Cardiac septum (tissue), 1 donor: ENCODE results near the gene NEURL2. TPM values are rescaled to one million over a fixed set of nuclear protein-coding genes. Genes with fewer than 3 reads are reported as not detected.
"Not testable (repeated sequence)": the region's sequence is repeated elsewhere in the genome, so short reads cannot be mapped to it uniquely, and the experiment has no call there.

ENCODE experiments used
- DNase-seq: peaks from one replicate; pipeline ENCODE4 v3.0.0-alpha.2; 2020; ENCODE audit warnings: low spot score
- intact Hi-C: fragments of 100-400 bp; cut with DNase I; formaldehyde crosslinking; loops from one replicate; pipeline ENCODE4 v1.14.0; 2022
- total RNA-seq: library from RNA; stranded (reverse); fragmentation: NEBNext Ultra II Directional; extraction: Animal tissue kit (Norgen Biotek cat#: 25700); gene quantifications from one replicate; pipeline ENCODE4 v1.2.1, GENCODE V29; 2021
- donor health status: DM: no; HTN: no; CAD: no.

Gene NEURL2
- total RNA-seq, 1 donor from 2014 or later = 7.6 TPM

GRCh38 chr20:45882469-45883099, 8.4 kb downstream of the NEURL2 start:
- intact Hi-C loops = no loop called here
- no peak for DNase-seq

- intact Hi-C loops = loop anchor here (2.0 kb wide), 1 partner anchor 90 kb away; no protein-coding TSS in a partner anchor
- peak; percentile 100 for DNase-seq
Measured at GRCh38 chr20:45880988-45881788, 9.8 kb downstream of the NEURL2 start, which contains the start of gene ZSWIM1. ZSWIM1 (plus strand) TSS chr20:45881227; CDS start chr20:45882593, 1,366 bp downstream.

DNA sequence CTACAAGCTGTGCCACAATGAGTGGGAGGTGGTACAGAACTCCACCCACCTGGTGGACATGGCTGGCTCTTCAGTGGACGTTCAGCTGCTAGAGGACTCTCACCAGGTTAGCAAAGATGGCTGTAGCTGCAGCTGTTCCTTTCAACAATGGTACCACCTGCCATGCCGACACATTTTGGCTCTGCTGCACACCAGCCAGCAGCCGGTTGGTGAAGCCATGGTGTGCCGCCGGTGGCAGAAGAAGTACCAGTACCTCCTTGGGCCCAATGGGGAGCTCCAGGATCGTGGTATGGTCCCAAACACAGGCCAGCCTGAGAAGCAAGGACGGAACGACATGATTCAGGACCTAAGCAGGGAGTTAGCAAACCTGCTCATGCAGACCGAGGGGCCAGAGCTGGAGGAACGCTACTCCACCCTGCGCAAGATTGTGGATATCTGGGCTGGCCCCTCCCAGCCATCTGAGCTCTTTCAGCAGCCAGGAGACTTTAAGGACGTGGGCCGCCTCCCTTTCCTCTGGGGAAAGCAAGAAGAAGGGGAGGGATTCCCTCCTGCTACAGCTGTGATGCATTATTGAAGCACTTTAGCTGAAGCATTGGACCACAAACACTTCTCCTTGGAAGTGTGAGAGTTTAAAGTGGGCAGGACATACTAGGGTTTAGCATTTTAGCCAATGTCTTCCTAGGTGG, 12.8 kb downstream of the NEURL2 start:
- intact Hi-C loops = no loop called here
- DNase-seq = no peak

DNA sequence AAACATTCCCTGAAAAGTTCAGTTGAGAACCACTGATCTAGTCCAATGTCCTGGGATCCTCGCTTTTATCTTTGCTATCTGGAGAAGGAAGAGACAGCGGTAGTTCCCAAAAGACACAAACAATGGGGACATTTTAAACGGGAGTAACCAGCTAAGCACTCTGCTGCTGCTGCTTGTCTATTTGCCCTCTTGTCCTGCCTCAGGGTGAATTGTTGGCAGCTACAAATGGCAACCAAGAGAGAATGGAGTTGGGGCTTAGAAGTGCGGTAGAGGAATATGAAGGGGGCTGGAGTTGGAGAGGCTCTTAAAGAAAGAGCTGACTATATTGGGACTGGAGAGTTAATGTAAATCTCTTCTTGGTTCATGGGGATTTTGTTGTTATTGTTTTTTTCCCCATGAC, 16.4 kb downstream of the NEURL2 start:
- DNase-seq = no peak
- intact Hi-C loops = no loop called here

DNA sequence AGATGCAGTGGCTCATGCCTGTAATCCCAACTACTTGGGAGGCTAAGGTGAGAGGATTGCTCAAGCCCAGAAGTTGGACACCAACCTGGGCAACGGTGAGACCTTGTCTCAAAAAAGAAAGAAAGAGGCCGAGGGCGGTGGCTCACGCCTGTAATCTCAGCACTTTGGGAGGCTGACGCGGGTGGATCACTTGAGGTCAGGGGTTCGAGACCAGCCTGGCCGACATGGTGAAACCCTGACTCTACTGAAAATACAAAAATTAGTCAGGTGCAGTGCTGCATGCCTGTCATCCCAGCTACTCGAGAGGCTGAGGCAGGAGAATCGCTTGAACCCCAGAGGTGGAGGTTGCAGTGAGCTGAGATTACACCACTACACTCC, 16.9 kb downstream of the NEURL2 start:
- DNase-seq, intact Hi-C loops: not testable (repeated sequence)

DNA sequence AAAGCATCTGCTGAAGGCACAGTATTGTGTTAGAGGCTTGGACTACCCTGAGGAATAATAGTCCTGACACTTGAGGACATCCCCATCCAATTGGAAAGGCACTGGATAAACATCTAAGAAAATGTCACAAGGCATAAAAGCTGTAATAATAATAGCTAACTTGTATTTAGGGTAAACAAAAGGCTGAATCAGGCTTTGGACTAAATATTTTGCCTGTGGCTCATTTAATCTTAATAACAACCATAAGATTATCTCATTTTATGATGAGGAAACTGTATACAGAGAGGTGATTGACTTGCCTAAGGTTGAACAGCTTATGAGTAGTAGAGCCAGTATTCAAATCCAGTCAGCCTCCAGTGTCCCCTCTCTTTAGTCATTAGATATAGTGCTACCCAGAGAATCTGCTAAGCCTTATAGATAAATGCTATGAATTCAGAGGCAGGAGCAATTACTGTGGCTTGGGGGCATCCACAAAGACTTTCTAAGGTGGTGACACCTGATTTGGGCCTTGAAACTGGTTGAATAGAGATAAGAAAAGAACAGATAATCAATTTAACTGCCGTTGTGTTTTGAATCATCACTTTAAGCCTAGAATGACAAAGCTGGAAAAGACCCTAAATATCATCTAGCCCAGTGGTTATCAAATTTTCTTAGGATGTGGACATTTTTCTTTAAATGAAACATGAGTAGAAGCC, 17.5 kb downstream of the NEURL2 start:
- no peak for DNase-seq
- intact Hi-C loops = no loop called here

GRCh38 chr20:45872626-45873025, 18.4 kb downstream of the NEURL2 start:
- intact Hi-C loops = no loop called here

DNA sequence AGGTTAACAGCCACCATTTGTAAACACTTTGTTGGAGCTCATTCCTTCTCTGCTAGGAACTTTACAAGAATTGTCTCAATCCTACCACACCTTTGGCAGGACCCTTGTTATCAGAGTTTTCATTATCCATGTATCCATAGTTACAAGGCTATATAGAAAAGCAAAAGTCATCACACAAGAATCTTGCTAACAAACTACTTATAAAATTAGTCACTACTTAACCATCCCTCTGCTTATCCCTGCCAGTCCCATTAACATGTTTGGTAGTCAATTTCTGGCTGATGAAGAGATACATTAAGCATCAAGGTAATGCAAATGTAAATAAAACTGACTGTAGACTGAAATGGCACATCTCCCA, 23.2 kb downstream of the NEURL2 start:
- intact Hi-C loops = no loop called here
- no peak for DNase-seq

More at GRCh38 chr20:45872626-45873025, 18.4 kb downstream of the NEURL2 start:
- no peak for DNase-seq

DNA sequence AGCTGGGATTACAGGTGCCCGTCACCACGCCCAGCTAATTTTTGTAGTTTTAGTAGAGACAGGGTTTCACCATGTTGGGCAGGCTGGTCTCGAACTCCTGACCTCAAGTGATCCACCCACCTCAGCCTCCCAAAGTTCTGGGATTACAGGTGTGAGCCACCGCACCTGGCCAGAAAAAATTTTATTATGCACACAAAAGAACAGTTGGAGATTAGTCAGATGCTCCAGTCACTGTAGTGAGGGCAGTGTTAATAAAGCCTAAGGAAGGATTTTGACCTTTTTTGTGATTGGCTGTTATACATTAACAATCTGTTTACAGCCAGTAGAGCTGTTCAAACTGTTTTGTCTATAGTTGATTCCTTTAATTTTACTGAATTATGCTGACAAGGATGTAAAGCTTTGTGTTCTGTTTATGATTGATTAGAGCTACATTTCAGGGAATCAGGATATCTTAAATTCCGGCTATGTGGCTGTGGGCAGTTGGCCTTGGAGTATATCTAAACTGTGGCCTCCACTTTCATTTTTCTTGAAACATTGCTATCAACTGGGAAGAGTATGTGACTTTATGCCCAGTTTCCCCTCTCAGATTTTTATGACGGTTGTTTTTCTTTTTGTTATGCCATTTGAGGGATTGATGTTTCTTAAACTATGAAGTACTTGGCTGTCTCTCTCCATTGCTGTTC, 23.7 kb downstream of the NEURL2 start:
- no peak for DNase-seq

DNA sequence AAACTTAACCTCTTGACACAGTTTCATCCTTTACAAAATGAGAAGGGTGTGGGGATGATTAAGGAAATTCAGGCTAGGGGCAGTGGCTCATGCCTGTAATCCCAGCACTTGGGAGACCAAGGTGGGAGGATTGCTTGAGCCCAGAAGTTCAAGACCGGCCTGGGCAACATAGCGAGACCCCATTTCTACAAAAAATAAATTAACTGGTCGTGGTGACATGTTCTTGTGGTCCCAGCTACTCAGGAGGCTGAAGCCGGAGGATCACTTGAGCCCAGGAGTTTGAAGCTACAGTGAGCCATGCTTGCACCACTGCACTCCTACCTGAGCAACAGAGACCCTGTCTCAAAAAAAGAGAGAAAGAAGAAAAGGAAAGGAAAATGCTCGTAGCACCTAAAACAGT, 24.6 kb downstream of the NEURL2 start:
- intact Hi-C loops = no loop called here
- no peak for DNase-seq

More for the DNA sequence above, 23.7 kb downstream of the NEURL2 start:
- intact Hi-C loops = no loop called here

GRCh38 chr20:45863543-45864470, 27.2 kb downstream of the NEURL2 start:
- intact Hi-C loops = no loop called here
- no peak for DNase-seq

DNA sequence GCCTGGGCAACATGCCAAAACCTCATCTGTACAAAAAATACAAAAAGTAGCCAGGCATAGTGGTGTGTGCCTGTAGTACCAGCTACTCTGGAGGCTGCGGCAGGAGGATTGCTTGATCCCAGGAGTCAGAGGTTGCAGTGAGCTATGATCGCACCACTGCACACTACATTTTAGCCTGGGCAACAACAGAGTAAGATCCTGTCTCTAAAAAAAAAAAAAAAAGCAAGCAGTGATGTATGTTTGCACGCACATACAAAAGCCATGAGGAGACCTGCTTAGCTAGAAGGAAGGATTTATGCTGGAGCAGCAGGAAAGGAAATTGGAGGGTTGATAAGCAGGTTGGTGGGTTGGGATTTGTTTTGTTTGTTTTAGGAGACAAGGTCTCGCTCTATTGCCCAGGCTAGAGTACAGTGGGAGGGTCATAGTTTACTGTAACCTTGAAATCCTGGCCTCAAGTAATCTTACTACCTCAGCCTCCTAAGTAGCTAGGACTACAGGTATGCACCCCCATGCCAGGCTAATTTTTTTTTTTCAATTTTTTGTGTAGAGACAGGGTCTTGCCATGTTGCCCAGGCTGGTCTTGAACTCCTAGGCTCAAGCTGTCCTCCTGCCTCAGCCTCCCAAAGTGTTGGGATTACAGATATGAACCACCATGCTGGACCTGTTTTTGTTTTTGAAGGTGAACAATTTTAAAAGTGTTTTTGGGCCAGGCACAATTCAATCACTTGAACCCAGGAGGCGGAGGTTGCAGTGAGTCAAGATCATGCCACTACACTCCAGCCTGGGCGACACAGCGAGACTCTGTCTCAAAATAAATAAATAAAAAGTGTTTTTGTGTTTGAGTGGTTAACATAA, 29.6 kb downstream of the NEURL2 start:
- no peak for DNase-seq
- intact Hi-C loops = no loop called here

- intact Hi-C loops = no loop called here
- no peak for DNase-seq
Measured at GRCh38 chr20:45860560-45861220, 30.3 kb downstream of the NEURL2 start.

DNA sequence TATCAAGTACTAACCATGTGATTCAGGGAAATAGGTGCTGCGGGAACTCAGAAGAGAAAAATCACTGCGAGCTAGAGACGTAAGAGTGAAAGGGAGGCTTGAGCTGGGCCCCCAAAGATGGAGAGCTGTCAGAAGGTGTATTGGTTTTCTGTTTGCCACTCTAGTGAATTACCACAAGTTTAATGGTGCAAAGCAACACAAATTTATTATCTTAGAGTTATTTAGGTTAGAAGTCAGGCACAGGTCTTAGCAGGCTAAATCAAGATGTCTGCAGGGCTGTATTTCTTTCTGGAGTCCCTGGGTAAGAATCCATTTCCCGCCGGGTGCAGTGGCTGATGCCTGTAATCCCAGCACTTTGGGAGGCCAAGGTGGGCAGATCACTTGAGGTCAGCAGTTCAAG, 31.1 kb downstream of the NEURL2 start:
- DNase-seq = no peak
- intact Hi-C loops = no loop called here

DNA sequence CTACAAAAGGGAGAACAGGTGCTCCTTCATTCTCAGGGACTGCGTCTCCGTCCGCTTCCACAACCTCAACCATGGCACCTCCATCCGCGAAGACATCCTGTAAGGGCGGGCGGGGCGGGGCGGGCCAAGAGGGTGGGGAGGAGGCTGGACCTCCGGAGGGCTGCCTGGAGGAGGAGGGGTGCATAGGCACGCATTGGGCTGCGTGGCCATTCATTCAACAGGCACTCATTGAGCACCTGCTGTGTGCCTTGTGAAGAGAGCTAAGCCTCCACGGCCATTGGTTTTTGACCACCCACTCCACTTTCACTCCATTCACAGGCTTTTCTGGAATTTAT, 33.2 kb downstream of the NEURL2 start:
- DNase-seq = no peak
- intact Hi-C loops = no loop called here

GRCh38 chr20:45857114-45857881, 33.7 kb downstream of the NEURL2 start, which contains the start of the genes ACOT8 and ZSWIM3:
ACOT8 (minus strand) TSS chr20:45857392; CDS start chr20:45857315, 77 bp downstream.
ZSWIM3 (plus strand) TSS chr20:45857614; CDS start chr20:45857826, 212 bp downstream.
- peak; percentile 95 for DNase-seq
- intact Hi-C loops = no loop called here
